G401 (cell line): ENCODE results near the gene PTPRN2. TPM values are rescaled to one million over a fixed set of nuclear protein-coding genes. Genes with fewer than 3 reads are reported as not detected.
A peak's percentile ranks its signal among the peaks of the same experiment; 100 is the strongest.

Experiments used
- DNase-seq: peaks from one replicate; pipeline ENCODE4 v3.0.0-alpha.2; 2015; ENCODE audit warnings: low spot score
- in situ Hi-C: cut with HindIII; loops from 2 replicates; pipeline ENCODE4 v1.10.0; 2016; ENCODE audit warnings: low sequenced_read_pairs, mixed read lengths
- total RNA-seq: library from RNA; depleted of rRNA; stranded (reverse); fragments of >200 nt; shearing (Covaris generic); gene quantifications from 2 replicates; pipeline ENCODE4 v1.2.3, GENCODE V29; 2014

The PTPRN2 gene
- total RNA-seq, 1 experiment from 2014 or later = not detected

DNA sequence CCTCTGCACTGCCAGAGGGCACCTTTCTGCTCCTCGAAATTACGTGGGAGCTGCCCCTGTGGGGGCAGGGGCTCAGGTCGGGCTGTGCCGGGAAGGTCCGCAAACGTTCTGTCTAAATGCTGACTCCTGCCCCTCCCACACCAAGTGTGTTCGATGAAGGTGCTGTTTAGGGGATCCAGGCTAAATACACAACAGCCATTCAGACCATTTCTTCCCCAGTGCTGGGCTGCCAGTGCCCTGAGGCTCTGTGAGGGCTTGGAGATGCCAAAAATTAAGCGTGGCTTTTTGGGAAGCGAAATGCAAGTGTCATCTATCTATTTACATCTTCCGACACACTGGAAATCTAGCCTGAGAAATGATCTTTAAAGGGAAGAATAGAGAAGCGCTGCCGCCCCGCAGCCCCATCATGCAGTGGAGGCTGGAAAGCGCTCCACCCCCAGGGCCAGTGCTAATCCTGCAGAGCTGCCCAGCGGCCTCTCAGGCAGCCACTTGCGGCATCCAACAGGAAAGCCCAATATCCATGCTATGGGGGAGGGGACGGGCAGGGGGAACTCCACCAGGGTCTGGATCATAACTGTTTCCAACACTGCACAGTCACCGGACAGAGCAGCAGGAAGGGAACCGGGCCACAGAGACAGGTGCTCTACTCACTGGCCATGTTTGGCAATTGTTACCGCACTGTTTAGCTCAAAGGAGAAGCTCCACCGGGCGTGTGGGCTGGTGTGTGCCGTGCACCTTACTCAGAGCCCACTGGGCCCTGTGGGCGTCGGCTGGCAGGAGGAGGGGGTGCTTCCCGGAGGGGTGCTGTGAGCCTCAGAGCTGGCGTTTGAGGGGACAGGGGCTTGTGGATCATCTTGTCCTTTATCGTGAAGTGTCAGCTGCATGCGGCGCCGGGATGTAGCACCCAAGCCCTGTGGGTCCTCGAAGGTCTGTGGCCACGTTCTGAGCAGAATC lies 1045.3 kb downstream of the PTPRN2 start:
- DNase-seq = no peak
- in situ Hi-C loops = no loop called here

DNA sequence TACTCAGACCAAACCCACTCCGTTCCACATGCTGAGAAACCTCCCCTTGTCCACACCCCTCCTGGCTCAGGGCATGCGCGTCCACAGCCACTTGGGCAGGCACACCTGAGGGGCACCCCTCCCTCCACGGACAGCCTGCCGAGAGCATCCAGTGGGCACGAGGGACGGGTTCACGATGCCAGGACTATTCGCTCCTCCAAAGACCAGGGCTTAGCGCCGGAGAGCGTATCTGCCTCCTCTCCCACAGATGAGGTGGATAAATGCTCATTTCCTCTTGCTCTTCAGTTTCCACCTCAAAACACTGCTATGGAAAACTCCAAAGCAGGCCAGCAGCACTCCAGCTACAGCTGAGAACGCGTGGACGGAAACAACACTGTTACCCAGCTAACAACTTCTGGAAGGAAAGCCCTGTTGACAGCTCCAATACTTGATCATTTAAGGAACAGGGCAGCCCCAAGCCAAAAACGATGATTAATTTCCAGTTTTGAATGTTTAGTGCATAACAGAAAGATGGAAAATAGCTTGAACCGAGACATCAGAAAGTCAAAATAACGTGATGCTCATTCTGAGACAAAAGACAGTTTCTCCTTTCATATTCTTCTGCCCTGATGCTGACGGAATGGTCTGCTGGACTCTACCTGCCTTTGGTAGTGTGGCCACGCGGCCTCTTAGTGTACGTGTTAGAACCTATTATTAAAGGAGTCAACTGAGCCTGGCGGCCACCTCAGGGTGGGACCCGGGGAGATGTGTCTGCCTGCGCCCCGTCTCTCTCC lies 1046.1 kb downstream of the PTPRN2 start:
- no peak for DNase-seq
- in situ Hi-C loops = no loop called here

DNA sequence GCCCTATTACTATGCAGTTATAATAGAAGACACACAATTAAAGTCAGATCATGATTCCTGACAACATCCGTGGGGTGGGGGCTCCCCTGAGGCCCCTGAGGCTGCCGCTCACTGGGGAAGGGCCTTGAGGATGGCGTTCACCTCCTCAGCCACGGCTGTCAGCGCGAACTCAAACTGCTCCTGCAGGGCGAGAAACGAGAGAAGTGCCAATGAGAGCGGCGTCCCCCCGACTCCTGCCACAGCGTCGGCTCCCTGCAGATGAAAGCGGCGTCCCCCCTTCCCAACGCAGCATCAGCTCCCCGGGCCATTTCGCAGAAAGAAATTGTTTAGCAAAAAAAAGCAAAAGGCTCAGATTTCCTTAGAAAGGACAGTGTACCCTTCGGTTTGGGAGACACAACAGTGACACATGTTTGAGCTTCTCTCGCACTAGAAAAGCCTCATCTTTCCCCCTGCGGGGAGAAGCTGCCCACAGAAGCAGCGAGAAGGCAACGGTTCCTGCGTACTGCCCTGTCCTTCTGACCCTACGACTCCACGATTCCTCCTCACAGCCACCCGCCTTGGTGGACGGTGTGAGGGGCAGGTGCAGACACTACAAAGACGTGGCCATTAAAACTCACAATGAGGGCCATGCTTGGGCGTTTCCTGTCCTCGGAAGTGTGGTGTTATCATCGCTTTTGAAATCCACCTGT lies 1046.9 kb downstream of the PTPRN2 start:
- no peak for DNase-seq
- in situ Hi-C loops = no loop called here

DNA sequence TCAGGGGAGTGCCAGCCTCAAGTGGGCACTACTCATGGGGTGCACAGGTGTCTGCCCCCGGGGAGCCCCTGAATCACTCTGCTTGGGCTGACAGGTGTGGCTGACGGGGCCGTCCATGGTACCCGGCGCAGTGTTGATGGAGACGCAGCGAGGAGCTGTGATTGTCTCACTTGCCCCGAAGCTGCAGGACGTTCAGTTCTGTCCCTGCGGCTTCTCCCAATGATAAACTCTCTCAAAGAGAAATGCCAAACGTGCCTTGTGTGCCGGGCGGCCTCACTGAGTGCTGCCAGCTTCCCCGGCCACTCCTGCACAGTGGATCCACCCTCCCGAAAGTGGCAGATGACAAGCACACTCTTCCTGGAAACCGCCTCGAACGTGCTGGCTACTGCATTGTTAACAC lies 1047.6 kb downstream of the PTPRN2 start:
- in situ Hi-C loops = no loop called here
- no peak for DNase-seq

DNA sequence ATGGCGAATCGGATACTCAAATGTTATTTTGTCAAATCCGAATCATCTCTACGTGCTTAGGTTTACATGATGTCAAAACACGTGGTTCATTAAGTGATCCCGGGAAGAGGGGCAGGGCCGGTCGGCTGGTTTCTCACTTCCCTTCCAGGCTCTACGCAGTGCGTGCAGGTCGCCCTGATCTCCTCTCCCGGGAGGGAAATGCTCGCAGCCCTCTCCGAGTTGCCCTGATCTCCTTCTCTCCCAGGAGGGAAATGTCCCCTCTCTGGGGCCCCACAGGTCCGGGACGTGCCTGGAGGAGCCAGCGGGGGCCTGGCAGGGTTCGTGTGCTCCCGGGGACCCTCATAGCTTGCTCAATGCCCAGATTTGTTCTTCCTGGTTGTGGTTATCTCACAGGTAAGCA lies 1048.1 kb downstream of the PTPRN2 start:
- in situ Hi-C loops = no loop called here
- no peak for DNase-seq

DNA sequence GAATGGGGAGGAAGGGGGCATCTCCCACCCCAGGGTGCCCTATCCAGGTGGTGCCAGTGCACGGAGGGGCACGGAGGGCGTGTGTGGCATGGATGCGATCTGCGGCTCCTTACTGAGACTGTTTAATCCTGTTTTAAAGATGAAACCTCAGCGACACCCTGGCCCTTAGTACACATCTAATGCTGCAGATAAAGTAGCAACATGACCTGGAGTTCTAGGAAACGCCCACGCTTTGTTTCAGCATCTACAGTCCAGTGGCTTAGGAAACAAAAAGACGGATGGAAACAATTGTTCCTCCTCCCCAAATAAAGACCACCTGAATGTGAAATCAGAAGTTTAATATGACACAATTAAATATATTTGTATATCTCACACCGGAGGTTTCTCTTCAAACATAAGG lies 1048.9 kb downstream of the PTPRN2 start:
- in situ Hi-C loops = no loop called here
- no peak for DNase-seq

DNA sequence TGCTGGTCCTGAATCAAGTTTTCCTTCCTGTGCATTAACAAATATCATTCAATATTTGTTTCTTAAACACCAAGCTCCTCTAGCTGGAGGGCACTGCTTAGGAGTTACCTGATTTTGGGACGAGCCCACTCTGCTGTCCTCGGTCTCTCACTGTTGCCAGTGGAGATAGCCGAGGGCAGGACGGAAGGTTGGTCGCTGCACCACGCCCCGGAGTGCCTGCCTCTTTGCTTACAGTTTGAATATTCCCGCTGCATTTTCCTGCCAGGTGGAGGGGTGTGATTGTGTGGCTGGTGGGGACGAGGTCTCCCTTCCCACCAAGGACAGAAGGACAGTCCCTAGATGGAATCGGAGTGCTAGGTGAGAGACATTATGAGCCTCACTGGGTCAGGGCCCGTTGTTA lies 1049.3 kb downstream of the PTPRN2 start:
- no peak for DNase-seq
- in situ Hi-C loops = no loop called here

DNA sequence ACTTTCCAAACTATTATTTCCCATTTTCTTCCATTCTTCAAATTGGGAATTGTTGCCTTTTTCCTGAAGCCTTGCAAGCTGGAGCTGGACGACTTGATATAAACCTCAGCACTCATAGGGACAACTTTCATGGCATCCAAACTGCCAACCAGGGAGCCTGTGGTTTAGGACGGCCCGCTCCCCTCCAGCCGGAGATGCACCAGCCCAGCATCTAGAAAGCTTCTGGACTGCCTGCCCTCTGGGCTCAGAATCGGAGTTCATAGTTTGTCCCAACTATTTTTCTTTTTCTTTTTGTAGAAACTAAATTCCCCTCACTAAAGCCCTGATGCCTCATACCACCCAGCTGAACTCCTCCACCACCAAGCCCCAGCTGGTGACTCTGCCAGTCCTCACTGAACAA lies 1050.6 kb downstream of the PTPRN2 start:
- in situ Hi-C loops = no loop called here
- no peak for DNase-seq

DNA sequence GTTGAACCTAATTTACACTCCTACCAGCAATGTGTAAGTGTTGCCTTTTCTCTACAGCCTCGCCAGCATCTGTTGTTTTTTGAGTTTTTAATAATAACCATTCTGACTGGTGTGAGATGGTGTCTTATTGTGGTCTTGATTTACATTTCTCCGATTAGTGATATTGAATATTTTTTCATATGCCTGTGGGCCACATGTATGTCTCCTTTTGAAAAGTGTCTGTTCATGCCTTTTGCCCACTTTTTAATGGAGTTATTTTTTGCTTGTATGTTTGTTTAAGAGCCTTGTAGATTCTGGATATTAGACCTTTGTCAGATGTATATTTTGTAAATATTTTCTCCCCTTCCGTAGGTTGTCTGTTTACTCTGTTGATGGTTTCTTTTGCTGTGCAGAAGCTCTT lies 1055.6 kb downstream of the PTPRN2 start:
- DNase-seq = no peak
- in situ Hi-C loops = no loop called here

DNA sequence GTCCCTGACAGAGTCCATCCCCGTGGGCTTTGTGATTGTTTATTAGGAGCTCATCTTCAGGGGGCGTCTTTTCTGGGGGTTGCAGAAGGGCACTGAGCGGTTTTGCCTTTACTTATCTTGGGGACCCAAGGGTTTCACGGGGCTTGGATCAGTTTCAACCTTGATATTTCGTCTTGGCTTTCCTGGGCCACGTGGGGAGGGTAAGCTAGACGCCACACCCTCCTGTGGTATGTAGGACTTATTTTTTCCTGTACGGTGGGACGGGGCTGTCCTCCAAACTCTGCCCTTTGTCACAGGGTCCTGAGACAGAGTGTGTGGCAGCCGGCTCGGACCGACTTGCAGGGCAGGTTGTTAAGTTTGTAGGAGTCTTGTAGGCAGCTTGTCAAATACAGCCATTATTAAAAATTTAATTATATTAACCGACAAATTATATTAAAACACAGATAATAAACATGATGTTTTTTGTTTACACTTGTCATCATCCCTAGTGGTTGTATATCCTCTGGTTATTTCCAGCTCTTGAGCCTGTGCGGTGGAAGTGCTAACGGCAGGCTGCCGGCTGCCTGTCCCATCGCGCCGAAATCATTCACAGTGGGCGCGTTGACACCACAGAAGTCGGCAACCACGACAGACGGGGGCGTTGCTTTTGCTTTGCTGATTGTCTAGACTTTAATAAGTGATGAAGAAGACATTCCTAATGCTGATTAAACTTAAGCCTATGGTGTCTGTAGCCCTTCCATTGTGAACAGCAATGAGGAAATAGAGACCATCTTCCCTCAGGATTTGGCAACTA lies 1057.7 kb downstream of the PTPRN2 start:
- in situ Hi-C loops = no loop called here
- DNase-seq = no peak

DNA sequence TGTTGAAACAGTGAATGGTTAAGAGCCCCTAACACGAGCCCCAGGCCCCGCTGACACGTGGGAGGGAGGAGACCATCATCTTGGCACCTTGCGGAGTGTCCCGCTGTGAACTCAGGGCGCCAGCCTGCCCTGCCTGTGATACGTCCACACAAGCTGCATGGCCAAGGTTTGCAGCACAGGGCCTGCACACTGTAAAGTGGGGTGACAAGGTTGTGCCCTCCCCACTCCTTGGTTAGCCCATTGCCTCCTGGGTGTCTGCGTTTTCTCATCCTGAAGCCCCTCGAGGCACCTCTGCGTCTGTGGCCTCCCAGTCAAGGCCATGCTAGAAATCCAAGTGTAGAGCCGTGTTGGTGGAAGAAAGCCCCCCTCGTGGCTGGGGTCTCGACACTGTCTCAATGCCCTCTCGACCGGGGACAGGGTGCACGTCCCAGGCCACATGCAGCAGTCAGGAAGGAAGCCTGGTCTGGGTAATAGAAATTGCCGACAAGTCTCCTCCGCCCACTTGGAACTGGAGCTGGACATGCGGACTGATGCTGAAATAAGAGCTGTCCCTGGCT lies 1058.8 kb downstream of the PTPRN2 start:
- DNase-seq = no peak
- in situ Hi-C loops = no loop called here

DNA sequence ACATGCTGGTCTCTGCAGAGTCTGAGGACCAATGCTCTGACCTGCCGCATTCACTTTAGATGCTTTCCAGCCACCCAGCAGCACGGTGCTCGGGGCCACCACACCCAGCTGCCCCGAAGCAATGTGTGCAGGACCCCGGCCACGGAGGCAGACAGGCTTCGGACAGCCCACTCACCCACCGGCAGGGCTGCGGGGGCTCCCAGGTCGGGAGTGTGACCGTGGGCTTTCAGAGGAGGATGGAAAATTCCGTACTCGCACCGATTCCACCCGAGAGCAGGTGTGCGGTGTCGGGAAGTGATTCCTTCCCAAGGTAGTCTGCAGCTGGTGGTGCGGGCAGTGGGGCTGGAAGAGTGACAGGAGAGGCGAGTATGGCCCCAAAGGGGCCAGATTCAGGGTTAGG lies 1059.9 kb downstream of the PTPRN2 start:
- DNase-seq = no peak
- in situ Hi-C loops = no loop called here

DNA sequence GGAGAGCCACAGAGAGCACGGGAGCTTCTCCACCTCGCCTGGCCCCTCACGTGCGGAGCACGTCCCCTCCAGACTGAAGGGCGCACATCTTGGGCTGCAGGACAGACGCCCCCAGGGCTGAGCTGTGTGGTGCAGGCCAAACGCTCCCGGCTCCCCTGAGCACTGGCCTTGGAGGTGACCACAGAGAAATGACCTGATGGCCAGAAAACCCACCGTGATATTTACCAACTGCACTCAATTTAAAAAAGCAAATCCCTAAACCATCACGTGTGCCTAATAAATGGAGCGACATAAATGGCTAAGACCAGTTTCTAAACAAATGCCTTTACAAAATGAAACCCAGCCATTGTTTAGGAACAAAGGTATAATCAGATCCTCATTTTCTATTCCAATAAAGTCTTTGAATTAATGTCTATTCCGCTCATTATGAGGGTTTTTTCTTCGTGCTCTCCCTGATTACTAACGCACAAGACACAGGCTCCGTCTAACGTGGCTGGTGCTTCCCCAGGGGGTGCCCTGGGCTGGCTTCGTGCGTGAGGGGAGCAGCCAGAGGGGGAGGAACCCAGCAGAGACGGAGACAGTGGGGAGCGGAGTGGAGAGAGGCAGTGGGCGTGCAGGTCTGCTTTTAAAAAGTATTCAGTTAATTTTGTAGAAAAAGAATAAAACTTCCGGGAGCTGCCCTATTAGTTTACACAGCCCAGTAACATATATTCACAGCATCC lies 1060.5 kb downstream of the PTPRN2 start:
- in situ Hi-C loops = no loop called here
- no peak for DNase-seq

DNA sequence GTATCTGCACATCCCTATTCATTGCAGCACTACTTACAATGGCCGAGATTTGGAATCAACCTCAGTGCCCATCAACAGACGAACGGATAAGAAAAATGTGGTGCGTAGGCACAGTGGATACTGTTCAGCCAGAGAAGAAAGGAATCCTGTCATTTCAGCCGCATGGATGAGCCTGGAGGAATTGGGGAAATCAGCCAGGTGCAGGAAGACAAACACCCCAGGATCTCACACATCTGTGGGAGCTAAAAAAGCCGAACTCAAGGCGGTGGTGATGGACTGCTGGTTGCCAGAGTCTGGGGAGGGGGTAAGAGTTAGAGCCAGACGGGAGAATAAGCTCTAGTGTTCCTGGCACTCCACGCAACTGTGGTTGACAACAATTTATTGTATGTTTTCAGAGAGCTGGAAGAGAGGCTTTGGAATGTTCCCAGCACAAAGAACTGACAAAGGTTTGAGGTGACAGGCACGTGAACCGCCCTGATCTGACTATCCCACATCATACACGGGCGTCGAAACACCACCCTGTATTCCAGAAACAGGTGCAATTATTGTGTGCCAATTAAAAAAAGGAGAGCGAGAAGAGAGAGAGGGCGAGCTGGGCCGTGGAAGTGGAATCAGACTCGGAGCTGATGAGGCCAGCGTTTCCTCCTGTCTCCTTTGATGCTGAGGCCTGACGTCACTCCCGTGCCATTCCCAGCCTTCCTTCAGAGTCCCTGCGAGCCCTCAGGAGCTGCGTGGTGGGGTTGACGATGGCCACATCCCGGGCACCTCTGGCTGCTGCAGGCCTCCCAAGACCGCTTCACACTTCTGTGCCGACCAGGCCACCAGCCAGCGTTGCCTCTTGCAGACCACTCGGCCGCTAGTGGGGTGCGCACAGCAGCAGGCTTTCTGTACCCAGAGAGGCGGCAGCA lies 1061.4 kb downstream of the PTPRN2 start:
- in situ Hi-C loops = no loop called here
- peak; percentile 1 for DNase-seq

DNA sequence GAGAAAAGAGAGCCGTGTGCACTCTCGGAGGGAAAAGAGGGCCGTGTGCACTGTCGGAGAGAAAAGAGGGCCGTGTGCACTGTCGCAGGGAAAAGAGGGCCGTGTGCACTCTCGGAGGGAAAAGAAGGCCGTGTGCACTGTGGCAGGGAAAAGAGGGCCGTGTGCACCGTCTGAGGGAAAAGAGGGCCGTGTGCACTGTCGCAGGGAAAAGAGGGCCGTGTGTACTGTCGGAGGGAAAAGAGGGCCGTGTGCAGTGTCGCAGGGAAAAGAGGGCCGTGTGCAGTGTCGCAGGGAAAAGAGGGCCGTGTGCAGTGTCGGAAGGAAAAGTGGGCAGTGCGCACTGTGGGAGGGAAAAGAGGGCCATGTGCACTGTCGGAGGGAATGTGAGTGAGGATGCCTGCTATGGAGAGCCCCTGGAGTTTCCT lies 1062.1 kb downstream of the PTPRN2 start:
- in situ Hi-C loops = no loop called here
- no peak for DNase-seq

DNA sequence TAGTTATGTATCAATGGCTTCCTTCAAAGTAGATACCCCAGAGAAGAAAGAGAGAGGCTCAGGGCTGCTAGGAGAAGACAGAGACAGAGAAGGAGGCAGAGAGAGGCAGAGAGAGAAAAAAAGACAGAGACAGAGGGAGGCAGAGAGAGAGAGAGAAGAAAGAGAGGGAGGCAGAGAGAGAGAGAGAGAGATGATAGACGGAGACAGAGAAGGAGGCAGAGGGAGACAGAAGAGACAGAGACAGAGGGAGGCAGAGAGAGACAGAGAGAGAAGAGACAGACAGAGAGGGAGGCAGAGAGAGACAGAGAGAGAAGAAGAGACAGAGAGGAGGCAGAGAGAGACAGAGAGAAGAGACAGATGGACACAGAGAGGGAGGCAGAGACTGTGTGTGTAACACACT lies 1062.9 kb downstream of the PTPRN2 start:
- no peak for DNase-seq
- in situ Hi-C loops = no loop called here

DNA sequence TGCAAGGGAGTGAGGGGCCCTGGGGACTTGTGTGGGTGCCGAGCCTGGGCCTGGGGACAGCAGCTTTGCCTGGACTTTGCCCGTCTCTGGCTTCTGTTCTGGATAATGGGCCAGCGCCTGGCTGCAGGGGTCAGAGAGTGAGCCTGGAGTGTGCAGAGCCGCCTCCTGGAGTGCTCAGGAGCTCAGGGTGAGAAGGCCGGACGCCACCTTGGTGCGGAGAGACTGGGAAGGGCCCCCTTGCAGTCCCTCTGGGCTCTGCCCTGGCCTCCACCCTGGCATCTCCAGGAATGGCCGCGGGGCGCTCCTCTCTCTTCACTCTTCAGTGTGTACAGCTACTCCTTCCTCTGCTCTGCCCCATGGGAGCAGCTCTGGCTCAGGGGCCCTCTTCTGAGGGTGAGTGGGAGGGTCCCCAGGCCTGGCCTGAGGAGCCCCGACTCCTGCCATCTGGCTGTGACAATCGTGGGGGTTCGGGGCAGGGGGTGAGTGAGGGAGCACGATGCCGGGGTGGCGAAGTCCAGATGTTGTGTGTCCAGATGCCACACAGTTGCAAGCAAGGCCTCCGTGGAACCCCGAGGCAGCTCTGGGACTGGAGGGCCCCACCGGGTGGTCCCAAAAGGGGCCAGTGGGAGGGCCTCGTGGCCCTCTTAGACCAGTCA lies 1063.7 kb downstream of the PTPRN2 start:
- in situ Hi-C loops = no loop called here
- no peak for DNase-seq
